Right lobe of liver (tissue), 4 donors: ENCODE data around the gene PIGL.

ENCODE experiments used
- POLR2A ChIP-seq: fragments of 450-650 bp; IDR thresholded peaks from one replicate; pipeline ENCODE4 v1.6.1; 2017; ENCODE audit warnings: antibody characterized with exemption, mild to moderate bottlenecking
- TF ChIP-seq, protein P1 (sequence below), 4 donors: fragments of 200-600 bp in 3 of 4; fragments of 450-650 bp in 1 of 4; IDR thresholded peaks; one replicate each; pipeline versions ENCODE4 v1.5.1 to v1.8.0; 2016 to 2022; ENCODE audit warnings: antibody characterized with exemption in 4 of 4, mild to moderate bottlenecking in 2 of 4
- donor health status: DM: no; HTN: no; CAD: no.
- donor health status: DM: no; HTN: no; CAD: no.
- donor health status: DM: no; HTN: yes; CAD: no.

DNA sequence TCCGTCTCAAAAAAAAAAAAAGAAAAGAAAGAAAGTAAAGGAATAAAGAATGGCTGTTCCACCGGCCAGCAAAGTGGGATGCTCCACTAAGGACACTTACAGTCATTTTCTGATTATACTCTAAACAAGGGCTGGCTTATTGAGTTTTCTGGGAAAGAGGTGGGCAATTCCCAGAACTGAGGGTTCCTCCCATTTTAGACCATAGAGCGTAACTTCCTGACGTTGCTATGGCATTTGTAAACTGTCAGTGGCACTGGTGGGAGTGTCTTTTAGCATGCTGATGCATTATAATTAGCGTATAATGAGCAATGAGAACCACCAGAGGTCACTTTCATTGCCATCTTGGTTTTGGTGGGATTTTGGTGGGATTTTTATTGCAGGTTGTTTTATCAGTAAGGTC lies 58.0 kb downstream of the PIGL start:
- TF ChIP-seq, protein P1, sequence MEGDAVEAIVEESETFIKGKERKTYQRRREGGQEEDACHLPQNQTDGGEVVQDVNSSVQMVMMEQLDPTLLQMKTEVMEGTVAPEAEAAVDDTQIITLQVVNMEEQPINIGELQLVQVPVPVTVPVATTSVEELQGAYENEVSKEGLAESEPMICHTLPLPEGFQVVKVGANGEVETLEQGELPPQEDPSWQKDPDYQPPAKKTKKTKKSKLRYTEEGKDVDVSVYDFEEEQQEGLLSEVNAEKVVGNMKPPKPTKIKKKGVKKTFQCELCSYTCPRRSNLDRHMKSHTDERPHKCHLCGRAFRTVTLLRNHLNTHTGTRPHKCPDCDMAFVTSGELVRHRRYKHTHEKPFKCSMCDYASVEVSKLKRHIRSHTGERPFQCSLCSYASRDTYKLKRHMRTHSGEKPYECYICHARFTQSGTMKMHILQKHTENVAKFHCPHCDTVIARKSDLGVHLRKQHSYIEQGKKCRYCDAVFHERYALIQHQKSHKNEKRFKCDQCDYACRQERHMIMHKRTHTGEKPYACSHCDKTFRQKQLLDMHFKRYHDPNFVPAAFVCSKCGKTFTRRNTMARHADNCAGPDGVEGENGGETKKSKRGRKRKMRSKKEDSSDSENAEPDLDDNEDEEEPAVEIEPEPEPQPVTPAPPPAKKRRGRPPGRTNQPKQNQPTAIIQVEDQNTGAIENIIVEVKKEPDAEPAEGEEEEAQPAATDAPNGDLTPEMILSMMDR (IDR thresholded peaks at IDR 0.05), result no peak
- no peak for TF ChIP-seq POLR2A
